Activated naive CD4-positive, alpha-beta T cell treated with anti-CD3 and anti-CD28 coated beads, Interleukin-2, amount 50 U/mL, for 16 hours (primary cell): ENCODE data around the gene FOXK2.

Experiments
- DNase-seq: peaks from one replicate; pipeline ENCODE4 v3.0.0-alpha.2; 2020

FOXK2 gene

DNA sequence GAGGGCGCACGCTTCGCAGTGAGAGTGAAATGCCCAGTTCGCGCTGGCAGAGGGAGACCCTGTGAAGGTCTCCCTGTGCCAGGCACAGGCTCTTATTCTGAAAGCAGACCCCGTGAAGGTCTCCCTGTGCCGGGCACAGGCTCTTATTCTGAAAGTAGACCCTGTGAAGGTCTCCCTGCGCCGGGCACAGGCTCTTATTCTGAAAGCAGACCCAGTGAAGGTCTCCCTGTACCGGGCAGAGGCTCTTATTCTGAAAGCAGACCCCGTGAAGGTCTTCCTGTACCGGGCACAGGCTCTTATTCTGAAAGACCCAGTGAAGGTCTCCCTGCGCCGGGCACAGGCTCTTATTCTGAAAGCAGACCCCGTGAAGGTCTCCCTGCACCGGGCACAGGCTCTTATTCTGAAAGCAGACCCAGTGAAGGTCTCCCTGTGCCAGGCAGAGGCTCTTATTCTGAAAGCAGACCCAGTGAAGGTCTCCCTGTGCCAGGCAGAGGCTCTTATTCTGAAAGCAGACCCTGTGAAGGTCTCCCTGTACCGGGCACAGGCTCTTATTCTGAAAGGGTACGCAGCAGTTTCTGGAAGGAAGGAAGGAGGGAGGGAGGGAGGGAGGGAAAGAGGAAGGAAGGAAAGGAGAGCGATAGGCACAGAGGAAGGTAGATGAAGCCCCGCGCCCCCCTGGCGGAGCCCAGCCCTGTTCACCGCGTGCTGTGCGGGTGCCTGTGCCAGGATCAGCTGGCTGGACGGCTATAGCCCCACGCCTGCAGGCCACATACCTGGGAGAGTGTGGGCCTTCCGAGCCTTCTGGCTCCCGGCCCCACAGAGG is 73.4 kb downstream of the FOXK2 start:
- DNase-seq, result peak; percentile 52

DNA sequence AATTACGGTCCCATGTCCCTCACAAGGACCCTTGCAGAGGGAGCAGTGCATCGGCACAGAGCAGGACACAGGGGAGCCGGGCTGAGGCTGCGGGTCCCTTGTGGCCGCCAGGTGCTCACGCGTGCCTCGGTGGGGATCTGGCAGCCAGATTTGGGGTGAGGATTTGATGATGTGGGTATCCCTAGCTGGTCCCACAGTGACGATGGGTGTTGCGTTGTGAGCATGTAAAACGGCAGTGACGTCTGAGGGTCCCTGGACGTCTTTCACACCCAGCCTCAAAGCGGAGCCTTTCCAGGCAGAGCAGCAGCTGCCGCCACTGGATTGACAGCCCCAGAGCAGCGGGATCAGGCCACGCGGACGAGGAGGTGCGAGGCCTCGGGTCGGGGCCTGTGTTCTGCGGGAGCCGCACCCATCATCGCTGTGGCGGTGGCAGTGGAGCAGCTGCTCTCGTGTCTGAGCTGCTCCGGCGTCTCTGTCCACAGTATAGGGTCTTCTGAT is 74.1 kb downstream of the FOXK2 start:
- no peak for DNase-seq

GRCh38 chr17:82594571-82594970 is 75.0 kb downstream of the FOXK2 start:
- no peak for DNase-seq

GRCh38 chr17:82595893-82596292 is 76.4 kb downstream of the FOXK2 start:
- no peak for DNase-seq

- no peak for DNase-seq
Measured at GRCh38 chr17:82596296-82596695, 76.8 kb downstream of the FOXK2 start.

DNA sequence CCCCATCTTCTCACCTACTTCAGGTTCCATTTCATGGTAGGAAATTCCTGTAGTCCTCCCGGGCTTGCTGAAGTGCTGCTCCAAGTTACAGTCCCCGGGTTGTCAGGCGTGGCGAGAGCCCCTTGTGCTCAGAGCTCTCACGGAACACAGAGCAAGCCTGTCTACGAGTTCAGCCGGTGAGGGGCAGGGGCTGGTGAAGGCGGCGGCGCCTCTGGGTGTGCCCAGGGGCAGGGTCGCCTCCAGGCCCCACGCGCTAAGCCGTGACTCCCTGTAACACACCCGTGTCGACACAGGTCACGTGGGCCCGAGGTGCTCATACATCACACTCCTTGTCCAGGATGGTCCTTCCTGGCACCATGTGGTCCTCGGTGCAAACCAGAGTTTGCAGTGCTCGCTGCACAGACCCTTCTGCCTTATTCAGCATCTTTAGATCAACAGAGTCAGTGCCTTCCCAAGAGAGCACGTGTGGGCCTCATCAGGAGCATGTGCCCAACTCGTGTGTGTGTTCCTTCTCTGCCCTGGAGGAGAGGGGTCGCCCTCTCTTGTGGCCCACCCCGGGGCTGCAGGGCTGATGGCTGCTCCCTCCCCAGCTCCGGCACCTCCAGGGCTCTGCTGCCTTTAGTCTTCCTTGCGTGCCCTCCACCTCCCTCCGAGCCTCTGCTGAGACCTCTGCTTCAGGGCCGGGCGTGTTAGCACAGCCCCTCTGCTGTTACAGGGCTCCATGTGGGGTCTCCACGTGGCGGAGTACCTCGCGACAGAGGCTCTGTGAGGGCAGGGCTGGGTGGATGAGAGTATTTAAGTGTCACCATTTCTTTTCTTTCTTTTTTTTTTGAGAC is 77.5 kb downstream of the FOXK2 start:
- DNase-seq, result no peak

DNA sequence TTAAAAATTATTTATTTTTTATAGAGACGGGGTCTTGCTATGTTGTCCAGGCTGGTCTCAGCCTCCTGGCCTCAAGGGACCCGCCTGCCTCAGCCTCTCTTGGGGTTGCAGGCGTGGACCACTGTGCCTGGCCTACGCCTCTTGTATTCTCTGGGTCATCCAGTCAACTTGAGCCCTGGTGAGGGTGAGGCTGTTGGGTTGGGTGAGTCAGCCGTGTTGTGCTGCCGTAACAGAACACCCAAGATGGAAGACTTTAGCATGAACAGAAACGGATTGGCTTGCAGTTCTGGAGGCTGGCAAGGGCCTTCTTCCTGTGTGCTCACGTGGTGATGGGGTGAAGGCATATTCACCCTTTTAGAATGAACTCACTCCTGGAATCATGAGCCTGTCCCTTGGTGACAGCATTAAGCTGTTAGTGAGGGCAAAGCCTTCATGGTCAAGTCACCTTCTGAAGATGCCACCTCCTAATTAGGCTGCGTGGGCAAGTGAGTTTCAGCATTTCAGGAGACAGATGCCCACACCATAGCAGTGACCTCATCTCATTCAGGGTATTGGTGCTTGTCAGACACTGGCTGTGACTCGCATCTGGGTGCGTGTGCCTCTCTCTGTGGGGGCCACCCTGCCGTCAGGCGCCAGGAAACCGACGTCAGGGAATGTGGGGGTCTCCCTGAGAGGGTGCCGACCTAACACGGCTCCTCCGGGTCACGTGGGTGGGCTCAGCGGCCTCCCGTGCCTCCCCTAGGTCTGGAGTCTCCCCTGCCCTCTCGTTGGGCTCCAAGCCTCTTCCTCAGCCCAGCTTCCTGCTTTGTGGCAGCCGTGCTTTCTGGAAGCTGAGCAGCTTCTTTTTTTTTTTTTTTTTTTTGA is 79.0 kb downstream of the FOXK2 start:
- DNase-seq, result no peak

- DNase-seq, result no peak
Measured at GRCh38 chr17:82599674-82600661, 80.4 kb downstream of the FOXK2 start.

DNA sequence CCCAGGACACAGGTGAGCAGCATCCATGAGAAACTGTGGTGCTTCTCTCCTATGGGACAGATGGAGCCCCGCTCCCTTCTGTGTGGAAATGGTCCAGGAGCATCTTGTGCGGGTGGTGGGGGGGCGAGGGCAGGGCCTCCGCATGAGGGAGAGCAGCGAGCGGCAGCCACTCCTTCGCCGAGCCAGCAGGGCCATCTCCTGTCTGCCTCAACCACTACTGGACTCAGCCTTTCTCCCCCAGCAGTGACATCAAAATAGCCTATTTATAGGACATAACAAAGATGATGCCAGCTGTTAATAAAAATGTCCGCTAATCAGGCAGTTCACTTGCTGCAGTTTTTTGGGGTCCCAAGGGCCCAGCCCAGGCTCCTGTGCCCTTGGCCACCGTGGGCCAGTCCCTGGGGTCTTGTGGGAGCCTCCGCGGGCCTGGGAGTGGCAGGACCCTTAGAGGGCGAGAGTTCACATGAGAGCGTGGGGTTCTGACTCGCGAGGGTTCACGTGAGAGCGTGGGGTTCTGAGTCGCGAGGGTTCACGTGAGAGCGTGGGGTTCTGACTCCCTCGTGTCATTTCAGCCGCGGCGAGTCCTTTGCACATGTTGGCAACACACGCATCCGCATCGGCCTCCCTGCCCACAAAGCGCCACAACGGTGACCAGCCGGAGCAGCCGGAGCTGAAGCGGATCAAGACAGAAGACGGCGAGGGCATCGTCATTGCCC is 81.4 kb downstream of the FOXK2 start:
- no peak for DNase-seq

- DNase-seq, result no peak
Measured at GRCh38 chr17:82601447-82602000, 82.0 kb downstream of the FOXK2 start.

- DNase-seq, result no peak
Measured at GRCh38 chr17:82602487-82602886, 83.0 kb downstream of the FOXK2 start.

DNA sequence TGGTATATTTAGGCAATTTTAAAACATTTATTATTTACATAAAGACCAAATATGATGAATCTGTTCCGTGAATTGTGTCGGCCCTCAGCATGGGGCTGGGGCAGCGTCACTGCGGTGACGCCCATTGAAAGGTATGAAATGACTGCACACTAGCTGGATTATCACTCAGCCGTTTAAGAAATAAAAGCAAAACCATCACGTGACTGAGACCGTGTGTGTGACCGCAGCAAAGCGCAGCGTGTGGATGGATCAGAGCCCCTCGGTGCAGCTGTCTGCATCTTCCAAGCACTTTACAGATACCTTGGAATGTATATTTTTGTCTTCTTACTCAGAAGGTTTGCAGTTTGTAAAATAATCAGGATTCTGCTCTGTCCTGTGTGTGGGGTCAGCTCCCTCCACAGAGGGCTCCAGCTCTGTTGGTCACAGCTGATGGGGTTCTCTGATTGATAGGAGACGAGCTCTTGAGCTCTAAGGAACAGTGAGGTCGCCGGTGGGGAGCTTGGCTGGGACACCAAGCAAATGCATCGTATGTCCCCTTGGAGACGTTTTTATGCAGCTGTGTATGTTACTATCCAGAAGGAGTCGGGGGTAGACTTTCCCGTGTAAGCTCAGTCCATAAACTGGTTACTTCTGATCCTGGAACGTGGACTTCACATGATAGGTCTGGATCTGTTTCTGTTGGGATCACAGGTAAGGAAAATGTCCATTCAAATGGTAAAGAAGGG is 83.6 kb downstream of the FOXK2 start:
- DNase-seq, result no peak

GRCh38 chr17:82603981-82604448 is 84.5 kb downstream of the FOXK2 start:
- no peak for DNase-seq

- no peak for DNase-seq
Measured at GRCh38 chr17:82604532-82604931, 85.0 kb downstream of the FOXK2 start.

DNA sequence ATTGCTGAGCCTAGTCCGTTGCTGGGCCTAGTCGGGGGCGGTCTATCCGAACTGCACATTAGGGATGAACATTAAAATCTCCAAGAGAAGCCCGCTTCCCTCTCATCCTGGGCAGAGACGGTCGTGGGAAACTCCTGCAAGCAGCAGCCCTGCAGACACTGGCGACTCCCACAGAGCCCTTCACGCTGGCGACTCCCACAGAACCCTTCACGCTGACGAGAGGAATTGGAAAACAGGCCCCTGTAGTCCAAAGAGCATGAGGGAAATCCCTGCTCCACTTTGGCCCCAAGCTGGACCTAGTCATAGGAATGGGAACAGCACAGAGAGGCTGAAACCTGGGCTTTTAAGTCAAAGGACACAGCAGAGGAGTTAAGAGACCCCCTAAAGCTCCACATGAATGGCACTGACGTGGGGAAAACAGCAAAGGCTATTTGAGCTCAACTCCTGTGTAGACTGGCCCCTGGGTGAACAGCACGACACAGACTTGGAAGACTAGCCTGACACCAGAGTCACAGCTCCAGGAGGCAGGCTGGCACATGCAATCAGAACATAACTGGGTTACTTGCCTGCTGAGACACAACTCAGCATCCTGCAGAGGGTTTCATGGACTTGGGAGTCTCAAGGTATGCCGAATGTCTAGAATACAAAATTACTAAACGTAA is 86.5 kb downstream of the FOXK2 start:
- DNase-seq, result no peak

GRCh38 chr17:82608816-82609215 is 89.3 kb downstream of the FOXK2 start:
- no peak for DNase-seq

GRCh38 chr17:82609655-82610054 is 90.1 kb downstream of the FOXK2 start:
- DNase-seq, result no peak

GRCh38 chr17:82611140-82612058 is 91.9 kb downstream of the FOXK2 start:
- DNase-seq, result no peak
